Stimulated activated CD8-positive, alpha-beta memory T cell treated with anti-CD3 and anti-CD28 coated beads, Interleukin-15, amount 100 ng/mL, for 1 hour (primary cell): ENCODE results near the gene SLC24A3.

Experiments
- DNase-seq: peaks from one replicate; pipeline ENCODE4 v3.0.0-alpha.2; 2020; ENCODE audit warnings: low read depth

Gene SLC24A3

DNA sequence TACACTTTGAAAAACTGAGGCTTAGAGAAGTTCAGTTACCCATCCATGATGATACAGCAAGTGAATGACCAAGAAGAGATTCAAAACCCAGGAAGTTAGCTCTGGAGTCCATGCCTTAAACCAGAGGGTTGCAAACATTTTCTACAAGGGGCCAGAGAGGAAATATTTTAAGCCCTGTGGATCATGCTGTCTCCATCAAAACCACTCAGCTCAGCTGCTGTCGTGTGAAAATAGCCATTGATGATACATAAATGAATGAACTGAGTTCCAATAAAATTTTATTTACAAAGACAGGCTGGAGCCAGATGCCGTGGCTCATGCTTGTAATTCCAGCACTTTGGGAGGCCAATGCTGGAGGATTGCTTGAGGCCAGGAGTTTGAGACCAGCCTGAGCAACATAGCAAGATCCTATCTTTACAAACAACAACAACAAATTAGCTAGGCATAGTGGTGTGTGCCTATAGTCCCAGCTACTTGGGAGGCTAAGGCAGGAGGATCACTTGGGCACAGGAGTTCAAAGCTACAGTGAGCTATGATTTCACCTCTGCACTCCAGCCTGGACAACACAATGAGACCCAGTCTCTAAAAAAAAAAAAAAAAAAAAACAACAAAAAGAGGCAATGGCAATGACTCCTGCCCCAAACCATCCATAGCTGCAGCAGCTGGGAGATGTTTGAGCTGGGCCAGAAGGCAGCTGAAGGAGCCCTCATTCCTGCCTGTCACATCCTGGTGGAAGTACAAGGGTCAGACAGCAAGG, 501.6 kb downstream of the SLC24A3 start:
- DNase-seq = no peak

DNA sequence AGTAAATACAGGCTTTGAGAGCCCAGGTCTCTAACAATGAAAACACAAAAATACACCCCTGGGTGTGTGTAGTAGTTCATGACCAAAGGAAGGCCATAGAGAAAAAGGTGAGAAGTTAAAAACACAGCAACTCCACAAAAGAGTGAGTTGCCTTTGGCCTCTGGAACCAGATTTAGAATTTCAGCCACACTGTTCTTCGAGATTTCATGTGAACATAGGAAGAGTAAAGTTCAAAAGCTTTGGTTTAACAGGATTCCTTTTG, 502.1 kb downstream of the SLC24A3 start:
- DNase-seq = no peak

DNA sequence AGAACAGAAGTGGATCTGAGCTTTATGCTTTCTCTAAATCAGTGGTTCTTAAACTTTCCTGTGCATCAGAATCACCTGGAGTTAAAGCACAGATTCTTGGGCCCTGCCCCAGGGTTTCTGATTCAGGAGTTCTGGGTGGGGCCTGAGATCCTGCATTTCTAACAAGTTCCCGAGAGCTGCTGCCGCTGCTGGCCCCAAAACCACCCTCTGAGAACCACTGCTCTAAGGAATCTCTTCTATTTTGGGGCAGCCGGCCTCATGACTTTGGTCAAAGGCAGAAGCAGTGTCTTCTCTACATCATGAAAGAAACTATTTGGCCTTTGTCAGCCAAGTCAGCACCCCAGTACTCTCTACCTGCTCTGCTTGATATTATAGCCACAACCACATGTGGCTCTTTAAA, 503.5 kb downstream of the SLC24A3 start:
- no peak for DNase-seq

DNA sequence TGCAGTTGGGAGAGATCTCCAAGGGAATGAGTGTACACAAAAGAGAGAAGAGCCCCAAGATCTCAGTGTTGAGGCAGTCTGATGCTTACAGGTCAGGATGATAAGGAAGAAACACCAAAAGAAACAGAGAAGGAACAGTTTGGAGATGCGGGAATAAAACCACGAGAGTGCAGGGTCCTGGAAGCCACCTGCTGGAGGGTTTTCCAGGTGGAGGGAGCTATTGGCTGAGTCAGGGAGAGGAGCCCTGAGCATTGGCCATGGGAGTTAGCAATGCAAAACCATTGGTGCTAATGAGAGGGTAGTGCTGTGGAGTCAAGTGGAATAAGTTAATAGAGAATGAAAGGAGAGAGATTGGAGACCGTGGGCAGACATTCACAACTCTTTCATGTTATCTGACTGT, 506.4 kb downstream of the SLC24A3 start:
- no peak for DNase-seq

DNA sequence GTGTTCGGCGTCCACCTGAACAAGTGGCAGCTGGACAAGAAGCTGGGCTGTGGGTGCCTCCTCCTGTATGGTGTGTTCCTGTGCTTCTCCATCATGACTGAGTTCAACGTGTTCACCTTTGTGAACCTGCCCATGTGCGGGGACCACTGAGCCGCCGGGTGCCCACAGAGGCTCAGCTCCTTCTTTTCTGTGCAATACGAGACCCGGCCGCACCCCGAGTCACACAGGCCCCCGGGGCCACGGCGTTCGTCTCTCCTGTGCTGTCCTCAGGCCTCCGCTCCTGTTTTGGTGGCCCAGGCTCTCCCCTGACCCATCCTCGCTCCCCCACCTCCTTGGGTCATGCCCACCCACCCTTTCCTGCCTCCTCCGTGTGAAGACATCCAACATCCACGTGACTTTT, 508.5 kb downstream of the SLC24A3 start:
- no peak for DNase-seq

DNA sequence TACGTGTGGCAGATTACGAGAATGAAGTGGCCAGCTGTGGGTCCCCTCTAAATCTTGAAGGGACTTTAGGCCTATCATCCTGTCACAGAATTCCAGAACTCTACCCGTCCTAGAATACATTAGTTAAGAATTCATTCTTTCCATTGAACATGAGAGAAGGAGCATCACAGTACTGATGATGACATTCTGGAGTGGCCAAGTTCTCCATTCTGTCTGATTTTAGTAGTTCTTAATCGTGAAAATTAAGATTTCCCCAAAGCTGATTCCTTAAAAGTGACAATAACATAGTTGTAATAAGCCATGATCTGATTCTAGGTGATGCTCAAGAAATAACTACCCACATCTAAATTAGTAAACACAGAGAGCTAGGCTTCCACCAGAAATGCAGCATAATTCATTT, 510.6 kb downstream of the SLC24A3 start:
- no peak for DNase-seq

DNA sequence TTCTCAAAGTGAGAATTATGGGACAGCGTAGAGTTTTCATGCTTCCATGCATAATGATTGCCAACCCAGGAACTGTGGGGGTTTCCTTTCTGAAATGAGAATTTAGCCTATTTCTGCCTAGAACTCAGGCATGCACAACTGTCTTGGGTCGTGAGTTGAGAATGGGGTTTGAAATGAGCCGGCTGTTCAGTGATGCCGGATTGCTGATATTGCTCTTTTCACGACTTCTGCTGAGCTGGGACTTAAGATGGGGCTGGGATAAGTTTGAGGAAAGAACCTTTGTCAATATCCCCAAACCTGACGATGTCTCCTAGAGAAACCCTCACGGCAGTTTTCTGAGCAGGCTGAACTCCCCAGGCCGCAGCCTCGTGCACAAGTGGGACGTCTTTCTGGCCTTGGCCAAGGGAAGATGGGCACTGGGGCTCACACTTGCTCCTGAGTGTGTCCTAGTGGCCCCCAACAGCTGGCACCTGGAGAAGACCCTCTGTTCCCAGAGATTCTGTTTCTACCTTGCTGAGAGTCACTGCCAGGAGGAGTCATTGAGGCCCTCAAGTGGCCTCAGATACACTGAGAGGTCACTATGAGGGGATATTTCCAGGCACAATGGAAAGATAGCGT, 511.5 kb downstream of the SLC24A3 start:
- DNase-seq = no peak

DNA sequence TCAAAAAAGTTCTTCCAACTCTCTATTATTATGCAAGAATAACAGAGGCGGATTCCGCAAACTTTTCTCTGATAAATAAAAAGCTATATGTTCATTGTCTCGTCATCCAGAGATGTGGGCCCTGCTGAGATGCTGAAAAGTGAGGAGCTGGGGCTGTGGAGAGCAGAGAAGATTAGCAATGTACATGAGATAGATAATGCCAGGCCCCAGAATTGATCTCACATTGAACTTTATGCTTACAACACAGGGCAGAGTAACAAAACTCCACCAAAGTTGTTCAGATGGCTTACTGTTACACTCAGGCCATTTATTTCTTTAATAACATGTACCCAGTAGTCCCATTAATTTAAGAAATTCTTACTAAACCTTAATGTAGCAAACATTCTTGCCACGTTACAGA, 512.9 kb downstream of the SLC24A3 start:
- no peak for DNase-seq

DNA sequence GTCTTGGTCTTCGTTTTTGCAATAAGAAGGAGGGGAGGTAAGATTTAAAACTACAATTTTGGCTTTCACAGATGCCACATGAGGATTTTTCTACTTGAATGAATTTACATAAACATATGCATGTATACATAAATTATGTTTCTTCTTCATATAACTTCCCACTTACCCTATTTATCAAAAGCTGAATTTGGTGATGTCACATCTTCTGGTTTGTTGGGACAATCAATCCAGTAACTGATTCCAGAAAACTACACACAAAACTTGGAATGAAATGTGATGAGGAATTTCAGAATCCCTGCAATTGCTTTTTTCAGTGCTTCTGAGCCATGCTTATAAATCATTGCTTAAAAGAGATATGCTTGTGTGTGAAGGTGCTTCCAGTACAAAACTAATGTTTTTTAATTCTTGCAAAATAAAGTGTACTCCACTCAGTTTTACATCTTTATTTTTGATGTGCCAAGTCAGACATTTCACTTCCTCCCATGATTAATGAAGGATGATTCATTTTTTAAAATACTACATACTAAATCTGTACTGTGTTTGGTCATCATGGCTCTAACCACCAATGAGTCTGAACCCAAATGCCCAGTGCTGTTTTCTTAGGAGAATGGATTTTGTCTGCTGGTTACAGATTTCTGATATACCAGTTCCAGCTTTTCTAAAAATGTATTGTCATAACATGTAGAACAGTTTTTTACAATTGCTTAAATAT, 513.5 kb downstream of the SLC24A3 start:
- no peak for DNase-seq

DNA sequence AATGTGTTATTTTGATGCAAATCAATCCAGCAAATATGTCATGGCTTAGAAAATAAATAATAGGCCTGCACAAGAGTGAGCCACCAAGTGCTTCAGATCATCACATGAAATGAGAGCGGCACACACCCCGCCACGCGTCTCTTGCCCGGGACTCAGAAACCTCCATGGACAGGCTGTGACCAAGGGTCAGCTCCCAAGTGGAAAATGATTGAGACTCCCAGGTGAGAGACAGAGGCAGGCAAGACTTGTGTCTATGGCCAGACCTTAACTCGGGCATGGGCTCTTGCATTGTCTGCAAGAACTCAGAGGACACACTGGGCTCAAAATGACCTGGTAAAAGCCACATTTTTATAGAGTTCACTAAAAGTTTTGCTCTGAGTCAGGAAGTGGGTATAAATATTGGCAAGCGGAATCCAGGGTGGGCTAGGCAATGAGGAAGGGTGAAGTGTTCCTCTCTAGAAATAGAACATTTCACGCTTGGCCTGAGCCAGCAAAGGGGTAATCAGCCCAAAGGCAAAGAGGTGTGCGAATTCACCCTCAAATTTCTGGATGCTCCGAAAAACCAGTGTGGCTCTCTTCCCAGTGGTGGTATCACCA, 514.9 kb downstream of the SLC24A3 start:
- no peak for DNase-seq

DNA sequence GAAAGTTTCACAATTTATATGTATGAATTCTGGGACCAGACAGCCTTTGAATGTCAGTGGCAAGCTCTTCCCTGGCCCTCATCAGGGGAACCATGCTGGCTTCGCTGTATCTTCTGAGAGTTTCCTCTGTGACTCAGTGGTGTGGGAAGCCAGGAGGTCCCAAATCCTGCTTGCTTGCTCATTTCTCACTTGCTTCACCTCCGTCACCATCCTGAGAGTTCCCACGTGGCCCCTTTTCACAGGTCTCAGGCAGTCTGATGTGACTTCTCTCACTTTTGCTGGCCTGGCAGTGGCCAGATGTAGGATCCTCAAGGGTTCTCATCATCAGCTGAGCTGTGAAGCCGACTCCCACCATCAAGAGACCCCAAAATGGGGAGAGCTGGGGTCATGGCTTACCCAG, 517.2 kb downstream of the SLC24A3 start:
- DNase-seq = no peak

DNA sequence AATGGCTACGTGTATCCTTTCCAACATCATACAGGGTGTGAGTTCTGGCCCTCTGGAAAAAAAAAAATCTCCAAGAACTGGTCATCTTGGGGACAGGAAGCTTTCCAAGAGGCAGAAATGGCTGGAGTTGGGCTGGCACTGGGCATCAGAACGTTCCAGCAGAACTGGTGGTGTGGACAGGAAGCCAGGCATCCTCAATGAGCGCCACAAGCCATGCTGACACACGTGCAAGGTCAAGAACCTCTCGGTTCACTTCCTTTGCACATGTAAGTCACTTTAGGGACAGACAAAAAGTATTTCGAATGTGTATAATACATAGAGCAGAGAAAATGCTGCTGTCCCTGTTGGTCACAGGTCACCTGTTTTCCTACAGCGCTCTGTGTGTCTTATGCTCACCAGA, 518.3 kb downstream of the SLC24A3 start:
- DNase-seq = no peak

DNA sequence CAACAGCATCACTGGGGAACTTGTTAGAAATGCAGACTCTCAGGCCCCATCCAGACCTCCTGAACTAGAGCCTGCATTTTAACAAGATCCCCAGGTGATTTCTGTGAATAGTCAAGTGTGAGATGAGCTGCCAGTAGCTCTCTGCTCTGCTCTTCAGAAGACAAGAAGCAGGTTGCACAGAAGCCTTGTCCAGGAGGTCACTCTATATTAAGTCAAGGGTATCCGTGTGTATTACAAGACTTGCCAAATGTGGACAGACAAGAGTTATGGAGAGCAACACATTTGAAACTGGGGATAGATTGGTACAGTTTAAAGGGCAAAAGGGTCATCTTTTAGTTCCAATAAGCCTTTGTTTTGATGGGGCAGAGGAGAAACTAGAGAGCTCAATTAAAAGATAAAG, 522.4 kb downstream of the SLC24A3 start:
- no peak for DNase-seq

DNA sequence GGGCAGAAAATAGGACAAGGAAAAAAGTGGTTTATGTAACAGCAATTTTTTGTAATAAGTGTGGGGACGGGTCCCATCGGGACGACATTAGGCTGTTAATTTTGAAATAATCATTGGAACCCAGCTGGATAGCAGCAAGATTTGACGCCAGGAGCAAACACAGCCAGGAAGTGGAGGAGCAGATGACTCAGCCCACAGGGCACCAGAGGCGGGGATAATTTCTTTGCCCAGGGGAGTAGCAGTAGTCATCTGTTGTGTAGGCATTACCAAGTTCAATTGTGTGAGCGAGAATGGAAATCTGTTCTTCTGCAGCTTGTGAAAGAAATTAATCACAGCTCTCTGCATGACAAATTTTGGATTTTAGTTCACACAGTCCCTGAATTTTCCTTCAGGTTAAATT, 523.0 kb downstream of the SLC24A3 start:
- no peak for DNase-seq

DNA sequence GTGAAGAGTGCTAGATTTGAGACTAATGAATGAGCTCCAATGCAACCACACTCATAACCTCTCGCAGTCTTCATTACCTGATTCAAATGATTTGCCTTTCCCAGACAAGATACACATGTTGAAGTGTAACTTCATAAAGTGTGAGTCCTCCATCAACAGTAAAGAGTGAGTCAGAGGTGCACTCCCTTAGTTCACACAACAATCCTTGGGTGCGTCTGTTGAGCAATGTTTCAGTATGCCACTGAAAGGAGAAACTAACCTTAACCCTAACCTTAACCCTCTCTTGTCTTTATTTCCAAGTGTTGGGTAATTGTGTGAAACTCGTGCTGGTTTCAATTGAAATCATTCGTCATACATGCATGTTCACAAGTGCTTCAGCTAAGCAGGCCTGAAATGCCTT, 524.6 kb downstream of the SLC24A3 start:
- no peak for DNase-seq

DNA sequence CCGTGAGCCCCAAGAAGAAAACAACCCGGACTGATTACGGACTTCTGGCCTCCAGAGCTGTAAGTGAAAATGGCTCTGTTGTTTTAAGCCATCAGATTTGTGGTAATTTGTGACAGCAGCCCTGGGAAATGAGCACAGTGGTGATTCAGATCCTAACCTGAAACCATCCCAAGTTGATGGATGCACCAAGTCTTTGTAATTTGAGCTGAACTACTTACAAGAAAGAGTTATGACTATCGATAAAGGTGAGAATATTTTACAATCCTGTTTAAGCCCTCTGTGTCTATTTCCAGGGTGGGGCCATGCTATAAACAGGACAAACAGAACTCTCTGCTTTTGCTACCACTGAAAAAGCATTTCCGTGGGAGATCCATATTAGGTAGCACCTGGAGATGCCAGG, 526.5 kb downstream of the SLC24A3 start:
- no peak for DNase-seq

DNA sequence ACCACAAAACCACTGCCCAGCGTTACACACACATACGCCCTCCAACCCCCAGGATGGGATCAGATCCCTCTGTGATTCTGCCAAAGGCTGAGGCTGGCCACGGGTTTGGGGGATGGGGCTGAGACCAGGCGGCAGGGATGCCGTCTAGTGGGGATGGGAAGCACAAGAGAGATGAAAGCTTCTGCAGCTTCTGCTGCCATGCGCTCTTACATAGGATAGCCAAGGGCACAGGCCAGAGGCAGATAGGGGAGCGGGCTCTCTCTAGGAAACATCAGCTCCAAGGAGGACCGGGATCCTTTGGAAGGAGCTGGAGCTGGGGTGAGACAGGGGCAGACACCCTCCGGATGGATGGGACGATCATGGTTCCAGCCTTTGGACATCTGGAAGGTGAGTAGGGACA, 526.9 kb downstream of the SLC24A3 start:
- no peak for DNase-seq

DNA sequence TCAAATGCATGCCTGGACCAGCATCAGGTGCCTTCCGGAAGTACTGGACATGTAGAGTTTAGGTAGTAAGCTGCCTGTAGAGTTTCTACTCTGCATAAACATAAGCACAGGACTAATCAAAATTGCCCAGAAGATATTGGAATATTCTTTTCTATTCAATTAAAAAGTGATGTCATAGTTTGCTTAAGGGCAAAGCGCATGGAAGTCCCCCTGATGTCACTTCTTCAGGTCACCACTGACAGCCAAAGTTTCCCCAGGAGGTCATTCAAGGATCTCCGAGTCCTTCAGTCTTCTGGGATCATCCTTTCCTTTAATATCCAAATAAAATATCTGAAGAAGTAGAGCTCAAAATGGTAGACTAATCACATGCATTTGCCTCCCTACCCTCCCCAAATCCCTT, 528.1 kb downstream of the SLC24A3 start:
- no peak for DNase-seq

DNA sequence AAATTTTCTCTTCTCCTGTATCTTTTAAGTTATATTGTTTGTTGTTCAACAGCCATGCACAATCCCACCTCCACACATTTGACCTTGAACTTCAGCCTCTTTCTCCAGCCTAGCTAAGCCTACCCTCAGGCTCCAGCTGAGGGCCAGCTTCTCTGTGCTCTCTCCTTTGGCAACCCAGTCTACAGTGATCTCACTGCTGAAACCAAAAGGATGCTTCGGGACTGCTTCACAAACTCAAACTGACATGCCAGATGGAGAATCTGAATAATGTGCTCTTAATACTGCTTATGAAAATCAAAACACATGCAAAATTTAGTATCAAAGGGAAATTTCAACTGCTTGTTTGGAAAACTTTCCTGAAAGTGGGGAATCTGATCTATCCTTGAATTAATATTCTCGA, 529.5 kb downstream of the SLC24A3 start:
- DNase-seq = no peak

DNA sequence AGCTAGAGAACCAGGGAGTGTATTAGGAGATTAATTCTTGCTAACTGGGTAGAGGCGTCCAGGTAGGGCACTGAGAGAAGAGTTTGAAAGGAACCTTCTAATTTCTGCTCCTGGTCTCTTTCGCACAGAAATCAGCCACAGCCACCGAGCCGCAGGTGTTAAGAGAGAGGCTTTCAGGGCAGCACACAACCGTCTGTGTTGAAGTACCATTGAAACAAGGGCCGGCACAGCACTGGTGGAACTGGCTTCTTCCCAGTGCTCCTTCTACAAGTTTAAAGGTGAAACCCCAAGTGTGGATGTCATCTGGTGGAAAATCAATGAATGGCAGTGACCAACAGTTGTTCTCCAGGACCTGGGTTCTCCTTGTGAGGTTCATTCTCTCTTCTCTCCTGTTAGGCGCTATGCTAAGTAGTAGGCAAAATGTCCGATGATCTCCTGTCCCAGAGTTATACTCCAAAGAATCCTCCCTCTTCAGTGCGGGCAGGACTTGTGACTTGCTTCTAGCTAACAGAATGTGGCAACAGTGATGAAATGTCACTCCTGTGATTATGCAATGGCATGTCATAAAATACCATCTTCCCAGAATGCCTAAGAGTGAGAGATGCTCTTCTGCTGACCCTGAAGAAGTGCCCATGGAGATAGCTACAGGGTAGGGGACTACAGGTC, 530.7 kb downstream of the SLC24A3 start:
- no peak for DNase-seq

DNA sequence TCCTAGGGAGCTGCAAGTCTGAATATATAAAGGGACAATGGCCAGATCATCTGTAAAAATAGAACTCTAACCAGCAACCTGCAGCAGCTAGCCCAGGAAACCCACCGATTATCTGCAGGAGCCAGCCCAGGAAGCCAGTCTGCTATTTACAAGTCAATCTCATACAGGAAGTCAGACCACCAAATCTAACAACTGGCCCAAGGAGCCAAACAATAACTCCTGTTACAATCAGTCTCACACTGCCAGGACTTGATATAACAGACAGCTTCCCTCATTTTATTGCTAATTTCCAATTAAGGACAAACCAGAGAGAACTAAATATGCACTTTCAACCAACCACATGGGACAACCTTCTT, 531.2 kb downstream of the SLC24A3 start:
- no peak for DNase-seq

DNA sequence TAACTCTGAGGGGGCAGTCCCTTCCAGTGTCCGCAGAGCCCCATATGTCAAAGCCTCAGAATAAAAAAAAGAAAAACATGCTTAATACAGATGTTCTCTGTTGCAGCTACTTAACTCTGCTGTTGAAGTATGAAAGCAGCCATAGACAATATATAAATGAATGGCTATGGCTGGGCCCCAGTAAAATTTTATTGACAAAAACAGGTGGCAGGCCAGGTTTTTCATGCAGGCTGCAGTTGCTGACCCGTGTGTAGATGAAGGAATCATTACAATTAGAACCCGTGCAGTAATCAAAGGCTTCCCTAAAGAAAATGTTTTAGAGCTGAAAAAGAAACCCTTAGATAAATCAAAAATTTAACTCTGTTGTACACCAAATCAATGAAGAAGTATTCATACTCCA, 532.7 kb downstream of the SLC24A3 start:
- no peak for DNase-seq

DNA sequence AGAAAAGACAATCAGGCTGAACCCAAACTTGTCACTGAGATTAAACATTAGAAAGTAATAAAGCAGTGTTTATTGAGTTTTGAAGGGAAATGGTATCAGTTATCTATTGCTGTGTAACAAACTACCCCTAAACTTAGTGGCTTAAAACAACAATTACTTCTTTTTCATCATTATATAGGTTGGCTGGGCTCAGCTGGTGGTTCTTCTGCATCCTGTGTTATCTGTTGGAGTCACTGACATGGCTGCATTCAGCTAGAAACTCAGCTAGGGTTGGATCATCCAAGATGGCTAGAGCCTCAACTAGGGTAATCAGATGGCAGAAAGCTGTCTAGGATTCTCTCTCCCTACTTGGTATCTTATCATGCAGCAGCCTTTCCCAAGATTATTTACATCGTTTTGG, 533.1 kb downstream of the SLC24A3 start:
- no peak for DNase-seq
